Fibroblast of the conjunctiva (primary cell): ENCODE results near the gene SERGEF.

Experiments
- DNase-seq: peaks from one replicate; pipeline ENCODE4 v3.0.0-alpha.2; 2010; ENCODE audit warnings: low read depth

SERGEF gene

DNA sequence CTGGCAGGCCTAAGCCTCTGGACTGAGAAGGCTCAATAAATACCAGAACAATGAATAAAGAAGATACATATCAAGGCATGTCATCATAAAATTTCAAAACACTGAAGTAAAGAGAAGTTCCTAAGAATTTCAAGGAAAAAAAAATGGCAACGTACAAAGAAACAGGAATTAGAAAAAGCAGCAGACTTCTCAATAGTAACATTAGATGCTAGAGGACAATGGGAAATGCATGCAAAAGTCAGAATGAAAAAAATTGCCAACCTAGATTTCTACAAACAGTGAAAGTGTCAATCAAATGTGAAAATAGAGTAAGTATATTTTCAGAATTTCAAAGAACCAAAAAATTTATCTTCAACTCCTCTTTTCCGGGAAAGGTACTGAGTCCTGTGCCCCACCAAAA lies 153.3 kb downstream of the SERGEF start:
- no peak for DNase-seq

DNA sequence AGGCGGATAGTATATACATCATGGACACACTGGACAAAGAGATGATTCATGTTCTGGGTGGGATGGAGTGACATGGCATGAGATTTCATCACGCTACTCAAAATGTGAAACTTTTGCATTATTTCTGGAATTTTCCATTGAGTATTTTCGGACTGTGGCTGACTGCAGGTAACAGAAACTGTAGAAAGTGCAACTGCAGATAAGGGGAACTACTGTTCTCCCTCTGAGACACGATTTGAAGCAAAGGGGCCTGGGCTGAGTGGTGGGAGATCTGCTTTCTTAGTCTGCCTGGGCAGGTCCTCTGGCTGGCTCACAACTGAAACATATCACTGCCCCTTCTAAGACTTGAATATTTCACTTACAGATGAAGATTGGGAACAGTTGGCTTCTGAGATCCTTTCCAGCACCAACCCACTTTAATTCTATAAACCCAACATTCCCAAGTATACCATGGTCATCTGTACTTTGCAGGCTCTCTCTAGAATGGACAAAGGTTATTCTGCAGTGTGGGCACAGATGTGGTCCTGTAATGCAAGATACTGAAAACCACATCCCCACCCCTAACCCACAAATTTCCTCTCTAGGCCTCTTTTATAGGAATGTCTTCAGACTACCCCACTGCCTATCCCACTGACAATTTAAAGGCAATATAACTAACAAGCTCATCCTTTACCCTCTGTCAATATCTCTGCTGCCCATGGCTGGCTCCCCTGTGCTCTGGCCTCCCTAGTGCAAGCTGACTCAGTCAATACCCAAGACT lies 157.1 kb downstream of the SERGEF start:
- no peak for DNase-seq

DNA sequence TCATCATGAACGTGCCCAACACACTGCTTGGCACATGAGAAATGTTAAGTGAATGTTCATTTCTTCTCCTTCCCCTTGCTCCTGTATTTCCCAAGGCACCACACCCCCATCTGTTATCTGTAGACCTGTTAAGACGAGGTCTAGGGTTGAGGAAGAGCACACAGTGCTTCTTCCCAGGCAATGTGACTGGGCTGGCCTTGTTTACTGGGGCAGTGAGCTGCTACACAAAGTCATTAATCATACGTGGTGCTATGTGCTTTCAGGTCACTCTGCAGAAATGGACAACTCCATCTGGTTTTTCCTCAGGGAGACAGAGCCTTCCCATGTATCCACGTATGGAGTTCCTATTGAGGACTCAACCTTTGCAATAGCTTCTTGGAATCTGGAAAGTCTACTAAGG lies 159.6 kb downstream of the SERGEF start:
- no peak for DNase-seq

DNA sequence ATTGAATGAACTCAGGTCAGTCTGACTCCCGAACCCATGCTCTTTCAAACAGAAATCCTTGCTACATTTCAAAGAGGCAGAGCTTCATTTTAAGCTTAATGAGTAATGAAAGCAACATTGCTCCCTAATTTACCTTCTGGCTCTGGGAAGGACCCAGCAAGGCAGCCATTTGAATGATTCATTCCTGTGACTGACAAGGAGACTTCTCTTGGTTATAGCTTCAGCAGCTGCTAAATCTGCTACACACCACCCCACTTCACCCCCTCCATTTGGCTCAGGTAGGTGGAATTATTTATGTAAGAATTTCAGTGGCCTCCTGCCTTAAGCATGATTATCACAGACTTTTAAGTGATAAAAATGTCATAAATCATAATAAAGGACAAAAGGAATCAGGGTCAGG lies 160.6 kb downstream of the SERGEF start:
- DNase-seq = no peak

DNA sequence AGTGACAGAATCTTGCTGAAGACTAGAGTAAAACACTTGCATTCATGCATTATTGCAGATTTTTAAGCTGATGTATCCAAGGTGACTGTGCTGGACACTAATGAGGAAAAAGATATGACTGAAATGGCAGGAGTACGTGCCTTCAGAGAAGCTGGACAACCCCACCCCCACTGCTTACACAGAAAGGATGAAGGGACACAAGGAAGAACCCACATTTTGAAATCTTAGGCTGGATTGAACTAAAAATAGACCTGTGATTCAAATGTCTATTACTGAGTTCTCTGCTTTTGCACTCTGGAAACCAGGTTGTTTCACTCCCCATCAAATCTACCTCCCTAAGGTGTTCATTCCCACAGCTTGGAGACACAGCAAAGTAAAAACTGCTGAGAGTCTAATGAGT lies 161.2 kb downstream of the SERGEF start:
- no peak for DNase-seq

DNA sequence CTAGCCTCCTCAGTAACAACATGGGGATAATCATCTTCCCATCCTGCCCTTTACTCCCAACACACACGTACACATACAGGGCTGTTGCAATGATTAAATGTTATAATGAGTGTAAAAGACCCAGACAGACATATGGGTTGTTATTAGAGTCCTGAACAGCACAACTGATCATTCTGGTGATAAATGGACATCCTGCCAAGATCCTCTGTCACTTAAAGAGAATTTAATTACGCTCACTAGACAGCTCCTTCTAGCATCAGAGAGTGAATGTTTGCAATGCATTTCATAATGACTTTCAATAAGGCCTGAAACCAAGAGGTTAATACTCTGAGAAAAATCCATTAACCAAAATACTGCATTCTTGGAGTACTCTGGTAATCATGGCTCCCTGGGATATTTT lies 162.5 kb downstream of the SERGEF start:
- no peak for DNase-seq

DNA sequence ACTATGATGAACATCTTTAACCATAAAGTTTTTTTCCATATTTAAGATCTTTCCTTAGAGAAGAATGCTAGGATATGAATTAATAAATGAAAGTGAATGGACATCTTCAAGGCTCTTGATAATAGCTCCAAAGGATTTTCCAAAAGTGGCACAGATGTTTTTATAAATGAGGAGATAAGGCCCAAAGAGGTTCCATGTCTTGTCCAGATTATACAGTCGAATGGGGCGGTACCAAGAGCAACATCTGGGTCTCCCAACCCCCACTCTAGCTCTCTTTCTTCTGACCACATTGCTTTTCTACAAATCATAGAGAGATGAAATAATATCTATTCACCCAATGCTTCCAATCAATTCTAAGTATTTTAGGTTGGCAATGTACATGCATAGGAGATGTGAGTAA lies 164.1 kb downstream of the SERGEF start:
- DNase-seq = no peak

DNA sequence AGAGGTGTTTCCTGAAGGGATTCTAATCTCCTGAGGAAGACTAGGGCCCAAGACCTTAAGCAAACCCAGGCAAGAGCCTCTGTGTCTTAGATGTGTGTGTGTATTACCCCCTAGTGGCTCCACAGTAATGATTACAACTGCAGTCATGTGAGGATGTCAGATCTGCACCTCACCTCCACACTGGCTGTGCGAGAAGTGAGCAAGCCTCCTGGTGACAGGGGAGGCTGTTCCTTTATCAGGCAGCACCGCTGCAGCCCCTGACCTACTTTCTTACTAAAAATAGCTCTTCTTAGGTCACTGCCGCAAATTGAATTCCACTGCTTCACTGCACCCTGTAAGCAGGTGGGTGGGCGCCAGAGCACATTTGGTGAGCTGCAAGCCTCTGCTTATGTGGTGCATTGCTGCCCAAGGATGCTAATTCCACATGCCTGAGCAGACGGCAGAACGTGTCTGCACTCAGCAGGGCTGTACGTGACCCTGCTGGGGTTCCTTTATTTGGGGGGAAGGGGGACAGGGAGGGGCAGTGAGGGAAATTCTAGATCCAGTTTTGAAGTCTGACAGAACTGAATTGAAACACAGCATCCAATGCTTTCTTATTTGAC lies 165.9 kb downstream of the SERGEF start:
- peak; percentile 22 for DNase-seq

DNA sequence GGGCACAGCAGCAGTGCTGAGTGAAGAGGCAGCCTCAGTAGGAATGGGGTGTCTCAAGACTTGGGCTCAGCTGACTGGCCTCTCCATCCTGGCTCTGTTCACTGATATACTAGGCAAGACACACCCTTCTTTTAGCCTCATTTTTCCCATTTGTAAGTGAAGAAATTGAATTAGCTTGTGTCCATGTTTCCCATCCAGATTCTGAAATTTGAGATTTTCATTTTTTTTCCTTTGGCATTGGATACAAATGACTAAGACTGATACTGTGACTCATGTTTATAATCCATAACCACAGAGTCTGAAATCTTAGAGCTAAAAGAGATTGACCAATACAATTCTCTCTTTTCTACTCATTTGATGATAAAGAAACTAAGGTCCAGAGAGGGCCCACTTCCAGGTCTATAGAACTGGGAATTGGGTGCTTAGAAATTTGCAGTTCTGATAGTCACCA lies 167.4 kb downstream of the SERGEF start:
- peak; percentile 74 for DNase-seq

DNA sequence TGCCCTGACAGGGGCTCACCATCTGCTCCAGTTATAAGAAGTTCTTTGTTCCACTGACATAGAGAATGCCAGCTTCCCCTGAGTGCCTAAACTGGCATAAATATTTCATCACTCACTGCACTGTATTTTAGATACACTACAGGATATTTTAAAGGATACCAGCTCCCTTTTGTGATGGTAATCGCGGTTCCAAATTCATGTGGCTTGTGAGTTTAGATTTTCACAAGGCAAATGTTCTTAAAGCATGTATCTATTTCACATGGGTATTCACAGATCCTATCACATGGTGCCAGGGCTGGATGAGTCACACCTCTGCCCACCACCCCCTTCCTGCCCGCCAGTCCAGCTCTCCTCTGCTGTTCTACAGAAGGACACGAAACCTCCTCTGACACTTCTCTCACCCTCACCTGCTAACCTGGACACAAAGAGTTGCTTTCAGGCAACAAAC lies 172.7 kb downstream of the SERGEF start:
- no peak for DNase-seq

DNA sequence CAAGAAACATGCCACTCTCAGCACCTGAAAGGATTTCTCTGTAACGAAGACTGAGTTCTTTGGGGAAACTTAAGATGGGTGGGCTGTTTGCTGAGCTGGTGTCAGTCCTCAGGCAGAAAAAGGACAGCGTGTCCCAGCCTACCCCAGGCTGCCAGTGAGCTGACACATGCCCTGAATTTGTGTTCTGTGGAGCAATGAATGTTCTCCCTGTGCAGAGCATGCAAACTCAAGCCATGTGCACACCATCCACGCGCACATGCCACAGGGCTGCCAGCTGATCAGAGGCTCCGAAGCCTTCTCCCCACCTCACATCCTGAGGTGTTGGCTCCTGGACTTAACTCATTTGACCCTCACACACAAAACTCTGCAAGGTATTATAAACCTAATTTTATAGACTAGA lies 173.4 kb downstream of the SERGEF start:
- DNase-seq = no peak

DNA sequence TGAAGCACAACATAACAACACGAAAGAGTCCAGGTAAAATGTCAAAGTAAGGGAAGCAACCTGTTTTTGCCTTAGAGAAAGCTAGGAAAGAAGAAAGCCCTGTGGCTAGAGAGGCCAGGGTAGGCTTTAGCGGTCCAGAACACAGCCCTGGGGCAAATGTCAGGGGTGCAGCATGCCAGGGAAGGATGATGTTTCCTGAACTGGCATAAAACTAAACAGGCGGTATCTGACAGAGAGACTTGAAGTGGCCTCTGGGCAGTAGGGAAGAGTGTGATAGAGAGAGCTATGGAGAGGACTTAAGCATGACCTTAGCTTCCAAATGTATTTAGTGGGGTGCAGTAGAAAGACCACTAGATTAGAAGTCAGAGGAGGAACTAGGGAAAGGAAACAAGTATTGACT lies 174.7 kb downstream of the SERGEF start:
- DNase-seq = no peak

DNA sequence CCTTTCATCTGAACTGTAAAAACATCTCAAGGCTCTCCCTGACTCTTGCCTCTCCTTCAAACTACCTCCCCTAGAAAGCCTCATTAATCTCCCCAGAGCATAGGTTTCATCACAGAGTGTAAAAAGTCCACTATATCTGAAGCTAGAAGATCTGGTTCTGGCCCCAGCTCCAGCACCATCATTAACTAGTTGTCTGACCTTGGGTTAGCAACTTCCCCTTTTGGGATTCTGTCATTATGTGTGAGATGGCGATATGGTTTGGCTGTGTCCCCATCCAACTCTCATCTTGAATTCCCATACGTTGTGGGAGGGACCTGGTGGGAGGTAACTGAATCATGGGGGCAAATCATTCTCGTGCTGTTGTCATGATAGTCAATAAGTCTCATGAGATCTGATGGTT lies 181.0 kb downstream of the SERGEF start:
- DNase-seq = no peak

DNA sequence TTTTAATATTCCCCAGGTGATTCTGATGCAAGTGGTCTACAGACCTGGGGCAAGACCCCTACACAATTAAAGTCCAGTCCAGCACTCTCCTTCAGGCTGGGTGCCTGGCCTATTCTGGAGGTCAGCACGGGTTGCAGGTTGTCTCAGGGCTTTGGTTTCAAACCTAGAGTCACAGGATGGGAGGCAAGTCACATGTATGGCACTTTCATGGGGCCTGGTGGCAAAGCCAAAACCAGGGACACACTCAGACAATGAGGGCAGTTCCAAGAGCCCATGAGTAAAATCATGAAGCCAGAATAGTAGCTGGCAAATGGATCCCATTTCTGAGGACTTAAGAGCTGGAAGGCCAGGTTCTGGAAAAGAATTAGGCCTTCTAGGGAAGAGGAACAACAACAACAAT lies 181.6 kb downstream of the SERGEF start:
- no peak for DNase-seq

DNA sequence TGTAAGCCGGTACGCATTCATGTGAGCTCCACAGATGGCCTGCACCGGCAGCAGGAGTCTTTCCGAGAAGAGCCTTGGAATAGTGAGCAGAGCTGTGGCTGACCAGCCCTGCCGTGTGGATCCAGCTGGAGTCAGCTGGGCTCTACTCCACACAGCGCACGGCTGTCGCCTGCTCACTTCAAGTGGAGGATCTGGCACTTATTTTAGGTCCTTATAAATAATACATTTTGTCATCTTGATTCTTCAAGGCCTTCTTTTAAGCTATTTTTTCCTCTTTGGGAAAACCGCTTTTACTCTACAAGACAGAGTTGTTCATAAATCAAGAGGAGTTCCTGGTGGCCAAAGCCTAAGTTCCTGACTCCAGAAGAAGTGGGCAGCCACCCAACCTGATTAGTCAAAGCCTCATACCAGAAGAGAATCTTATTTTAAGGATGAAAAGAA lies 184.5 kb downstream of the SERGEF start:
- DNase-seq = no peak

DNA sequence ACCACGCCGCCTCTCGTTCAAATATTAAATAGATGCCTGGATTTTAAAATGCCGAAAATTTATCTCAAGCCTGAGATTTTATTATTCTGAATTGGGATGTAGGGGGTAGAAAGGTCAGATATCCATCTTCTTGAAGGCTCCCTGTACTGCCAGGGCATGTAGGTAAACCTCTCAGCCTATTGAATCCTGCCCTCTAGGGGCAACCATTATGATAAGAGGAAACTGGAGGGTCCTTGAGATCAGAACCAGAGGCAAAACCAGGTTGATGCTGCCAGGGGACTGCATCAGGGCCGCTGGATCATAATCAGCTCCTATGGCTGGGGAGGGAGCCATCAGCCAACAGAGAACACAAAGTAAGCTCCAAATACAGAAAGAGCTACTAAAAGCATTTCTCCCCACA lies 185.8 kb downstream of the SERGEF start:
- DNase-seq = no peak

DNA sequence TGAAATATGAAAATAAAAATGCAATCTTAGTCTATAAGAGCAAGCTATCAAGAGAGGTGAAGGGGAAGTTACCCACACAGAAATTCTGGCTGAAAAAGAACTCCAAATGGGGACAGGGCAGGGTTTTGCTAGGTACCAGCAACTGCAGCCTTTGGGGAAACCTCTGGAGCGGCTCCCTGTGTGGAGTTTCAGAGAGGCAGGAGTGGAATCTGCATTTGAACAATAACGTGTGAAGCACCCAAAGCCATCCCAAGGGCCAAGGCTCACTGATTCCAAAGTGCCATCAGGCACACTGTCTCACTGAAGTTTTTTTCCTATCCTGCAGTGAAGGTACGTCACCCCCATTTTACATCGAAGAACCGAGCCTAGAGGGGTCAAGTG lies 190.5 kb downstream of the SERGEF start:
- no peak for DNase-seq

DNA sequence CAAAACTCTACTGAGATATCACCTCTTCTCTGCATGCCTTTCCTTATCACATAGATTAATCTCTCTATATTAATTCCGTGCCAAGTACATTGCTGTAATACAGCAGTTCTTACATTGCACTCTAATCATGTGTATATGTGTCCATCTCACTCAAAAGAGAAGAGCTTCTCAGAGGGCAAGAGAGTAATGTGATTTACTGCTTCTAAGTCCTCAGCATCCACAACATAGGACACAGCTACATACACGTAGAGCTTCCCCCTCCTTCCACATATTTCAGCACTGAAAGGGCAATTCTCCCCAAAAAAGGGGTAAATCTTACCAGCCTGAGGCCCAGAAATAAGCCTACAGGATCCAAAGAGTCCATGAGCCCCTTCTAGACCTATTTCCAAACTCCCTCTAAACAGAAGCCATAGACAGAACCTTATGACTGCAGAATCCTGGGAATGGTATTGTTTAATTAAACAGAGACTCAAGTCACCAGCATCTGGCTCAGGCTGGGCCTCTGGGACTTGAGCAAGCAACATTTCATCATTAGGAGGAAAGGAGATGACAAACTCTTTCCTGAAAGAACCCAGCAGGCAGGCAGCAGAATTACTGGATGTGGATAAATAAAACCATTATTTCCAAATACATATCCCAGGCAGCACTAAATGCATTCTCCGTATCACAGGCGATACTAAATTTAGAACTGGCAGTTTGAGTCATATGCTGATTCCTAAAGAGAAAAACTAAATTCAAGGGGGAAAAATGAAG lies 191.0 kb downstream of the SERGEF start:
- DNase-seq = no peak

DNA sequence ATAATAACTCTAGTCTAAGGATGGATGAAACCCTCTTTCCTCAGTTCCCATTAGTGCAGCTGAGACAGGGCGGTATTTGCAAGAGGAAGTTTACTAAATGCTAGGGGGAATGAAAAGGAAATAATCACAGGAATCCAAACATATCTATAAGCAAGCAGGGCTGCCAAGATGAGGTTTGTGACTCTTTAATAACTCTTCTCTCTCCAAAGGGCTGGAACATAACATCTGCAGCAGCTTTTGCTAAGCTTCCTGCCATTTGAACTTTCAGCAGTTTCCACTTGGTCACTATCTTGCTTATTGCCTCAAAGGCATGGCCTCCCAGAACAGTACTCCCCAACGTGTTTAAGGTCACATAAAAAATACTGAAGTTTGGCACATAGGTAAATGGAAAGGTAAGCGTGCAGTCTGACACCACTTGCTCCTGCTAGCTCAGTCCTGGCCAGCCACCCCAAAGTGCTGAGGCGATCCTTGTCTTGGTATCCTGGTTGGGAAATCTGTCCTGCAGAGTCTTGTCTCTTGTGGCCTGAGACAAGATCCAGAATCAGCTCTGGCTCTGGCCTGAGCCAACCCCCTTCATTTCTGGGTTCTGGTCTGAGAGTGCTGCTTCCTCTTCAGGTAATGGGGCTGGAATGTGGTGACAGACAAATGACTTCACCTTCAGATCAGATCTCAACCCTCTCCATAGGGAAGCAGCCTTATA lies 196.5 kb downstream of the SERGEF start:
- DNase-seq = no peak

DNA sequence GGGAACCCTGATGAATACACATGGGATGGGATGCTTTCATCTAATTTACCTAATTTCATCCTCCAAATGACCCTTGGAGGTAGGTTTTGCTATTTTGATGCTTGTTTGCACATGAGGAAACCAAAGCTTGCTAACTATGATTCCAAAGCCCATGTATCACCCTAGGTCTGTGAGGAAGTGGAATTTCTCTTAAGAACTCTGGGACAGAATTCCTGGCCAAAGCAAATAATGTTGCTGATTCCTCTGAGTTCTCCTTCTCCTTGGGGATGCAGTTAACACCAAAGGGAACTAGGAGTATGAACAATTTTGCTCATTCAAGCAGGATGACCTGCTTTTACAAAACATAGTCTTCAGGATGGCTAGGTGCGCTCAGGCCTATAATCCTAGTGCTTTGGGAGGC lies 198.3 kb downstream of the SERGEF start:
- no peak for DNase-seq

DNA sequence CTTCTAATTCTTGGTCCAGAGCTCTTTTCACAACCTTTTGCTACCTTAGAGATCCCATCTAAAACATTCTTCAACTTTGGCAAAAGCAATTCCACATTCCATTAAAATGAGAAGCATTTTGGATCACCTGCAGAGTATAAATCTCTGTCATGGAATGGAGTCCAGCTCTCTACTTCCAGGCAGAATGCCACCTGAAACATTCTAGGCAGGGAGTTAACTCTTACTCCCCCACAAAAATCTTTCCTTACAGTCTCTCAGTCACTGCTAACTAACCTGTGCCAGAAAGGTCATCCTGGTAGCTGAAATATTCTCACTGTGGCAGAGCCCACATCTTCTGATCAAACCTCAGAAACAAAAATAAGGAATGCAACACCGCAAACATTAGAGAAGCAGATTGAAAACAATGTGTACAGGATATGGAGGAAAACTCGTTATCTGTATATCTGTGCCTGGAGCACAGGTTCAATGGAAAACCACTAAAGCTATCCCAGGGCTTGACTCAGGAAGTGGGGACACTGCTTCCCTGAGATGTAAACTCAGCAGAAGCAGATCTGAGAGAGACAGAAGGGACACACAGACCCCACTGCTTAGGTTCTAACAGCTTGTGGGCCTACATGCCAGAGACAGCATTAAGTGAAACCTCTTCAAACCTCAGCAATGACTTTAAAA lies 199.3 kb downstream of the SERGEF start:
- no peak for DNase-seq

DNA sequence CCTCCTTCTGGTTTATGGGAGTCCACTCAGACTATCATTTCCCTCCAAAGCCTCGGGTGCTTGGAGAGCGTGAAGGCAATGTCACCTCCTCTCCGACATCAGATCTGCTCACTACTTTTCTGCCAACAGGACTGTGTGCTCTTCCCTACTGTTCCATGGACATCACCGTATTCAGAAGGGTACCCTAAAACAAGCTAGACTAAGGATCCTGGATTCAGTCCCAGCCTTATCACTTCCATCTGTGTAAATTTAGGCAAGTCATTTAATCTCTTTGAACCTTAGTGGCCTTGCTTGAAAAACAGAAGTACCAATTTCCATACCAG lies 200.0 kb downstream of the SERGEF start:
- no peak for DNase-seq
